H1 (cell line): ENCODE data around the gene CLCN5.

ENCODE experiments used
- EP300 ChIP-seq, 2 experiments: IDR thresholded peaks; 1 replicate in 1 of 2; 2 replicates in 1 of 2; pipeline ENCODE4 v1.6.1; 2011 to 2012; ENCODE audit warnings: low read depth in 2 of 2, low read length in 2 of 2, mild to moderate bottlenecking in 2 of 2, borderline replicate concordance in 1 of 2, inconsistent platforms in 1 of 2, moderate library complexity in 1 of 2
- EZH2 ChIP-seq: fragments of 200-600 bp; sonication (generic); IDR thresholded peaks from 2 replicates; pipeline ENCODE4 v1.7.1; 2012; ENCODE audit warnings: low read depth, mild to moderate bottlenecking, moderate library complexity, low read length, inconsistent platforms; ENCODE audit not compliant: severe bottlenecking
- MAX ChIP-seq: IDR thresholded peaks from 2 replicates; pipeline ENCODE4 v1.6.1; 2012; ENCODE audit warnings: inconsistent platforms
- POLR2A ChIP-seq, 2 experiments: IDR thresholded peaks; 1 replicate in 1 of 2; 2 replicates in 1 of 2; pipeline ENCODE4 v1.6.1; 2011; ENCODE audit warnings: low read depth in 2 of 2, low read length in 2 of 2, mild to moderate bottlenecking in 2 of 2; ENCODE audit errors: control extremely low read depth in 1 of 2
- POLR2AphosphoS5 ChIP-seq: IDR thresholded peaks from 2 replicates; pipeline ENCODE4 v1.6.1; 2011; ENCODE audit warnings: low read depth, low read length
- SAP30 ChIP-seq: fragments of 300-600 bp; sonication (generic); IDR thresholded peaks from 2 replicates; pipeline ENCODE4 v1.7.1; 2012; ENCODE audit warnings: low read length, moderate library complexity, mild to moderate bottlenecking, inconsistent platforms; ENCODE audit not compliant: insufficient read depth, insufficient replicate concordance
- SP2 ChIP-seq: IDR thresholded peaks from 2 replicates; pipeline ENCODE4 v1.6.1; 2012; ENCODE audit warnings: mild to moderate bottlenecking, low read length, inconsistent platforms
- SUZ12 ChIP-seq: fragments of 200-600 bp; sonication (generic); IDR thresholded peaks from 2 replicates; pipeline ENCODE4 v1.6.1; 2012; ENCODE audit warnings: mild to moderate bottlenecking, inconsistent platforms, low read length, moderate library complexity, mixed read lengths
- TEAD4 ChIP-seq: IDR thresholded peaks from 2 replicates; pipeline ENCODE4 v1.6.1; 2012; ENCODE audit warnings: low read depth, low read length, inconsistent platforms, mixed read lengths
- ZNF274 ChIP-seq: IDR thresholded peaks from 2 replicates; pipeline ENCODE4 v1.7.0; 2012; ENCODE audit warnings: low read length, borderline replicate concordance; ENCODE audit errors: extremely low read depth
- TF ChIP-seq, protein P1 (sequence below), 3 experiments: IDR thresholded peaks; 1 replicate in 2 of 3; 2 replicates in 1 of 3; pipeline versions ENCODE4 v1.5.1 to v1.6.1; 2011; ENCODE audit warnings: low read length in 3 of 3, mild to moderate bottlenecking in 3 of 3, inconsistent platforms in 2 of 3, low read depth in 1 of 3, moderate library complexity in 1 of 3; ENCODE audit not compliant: insufficient read depth in 1 of 3; ENCODE audit errors: control extremely low read depth in 1 of 3

DNA sequence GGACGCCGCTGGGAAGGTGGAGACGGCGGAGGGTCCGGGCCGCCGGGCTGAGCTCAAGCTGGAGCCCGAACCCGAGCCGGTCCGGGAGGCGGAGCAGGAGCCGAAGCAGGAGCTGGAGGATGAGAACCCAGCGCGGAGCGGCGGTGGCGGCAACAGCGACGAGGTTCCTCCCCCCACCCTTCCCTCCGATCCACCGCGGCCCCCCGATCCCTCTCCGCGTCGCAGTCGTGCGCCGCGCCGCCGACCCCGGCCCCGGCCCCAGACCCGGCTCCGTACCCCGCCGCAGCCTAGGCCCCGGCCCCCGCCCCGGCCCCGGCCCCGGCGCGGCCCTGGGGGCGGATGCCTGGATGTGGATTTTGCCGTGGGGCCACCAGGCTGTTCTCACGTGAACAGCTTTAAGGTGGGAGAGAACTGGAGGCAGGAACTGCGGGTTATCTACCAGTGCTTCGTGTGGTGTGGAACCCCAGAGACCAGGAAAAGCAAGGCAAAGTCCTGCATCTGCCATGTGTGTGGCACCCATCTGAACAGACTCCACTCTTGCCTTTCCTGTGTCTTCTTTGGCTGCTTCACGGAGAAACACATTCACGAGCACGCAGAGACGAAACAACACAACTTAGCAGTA, 42.6 kb upstream of the CLCN5 start:
- TF ChIP-seq MAX (no peak), POLR2A (IDR thresholded peaks at IDR 0.05; ENCODE audit: control extremely low read depth in 1 of 2, low read depth in 2 of 2, low read length in 2 of 2) (no peak), SAP30 (no peak), ZNF274 (no peak), EP300 (IDR thresholded peaks at IDR 0.05; ENCODE audit: borderline replicate concordance in 1 of 2, low read depth in 2 of 2, low read length in 2 of 2) (no peak), EZH2 (no peak), SP2 (no peak), SUZ12 (no peak), TEAD4 (no peak), POLR2AphosphoS5 (no peak)
- TF ChIP-seq, protein P1, sequence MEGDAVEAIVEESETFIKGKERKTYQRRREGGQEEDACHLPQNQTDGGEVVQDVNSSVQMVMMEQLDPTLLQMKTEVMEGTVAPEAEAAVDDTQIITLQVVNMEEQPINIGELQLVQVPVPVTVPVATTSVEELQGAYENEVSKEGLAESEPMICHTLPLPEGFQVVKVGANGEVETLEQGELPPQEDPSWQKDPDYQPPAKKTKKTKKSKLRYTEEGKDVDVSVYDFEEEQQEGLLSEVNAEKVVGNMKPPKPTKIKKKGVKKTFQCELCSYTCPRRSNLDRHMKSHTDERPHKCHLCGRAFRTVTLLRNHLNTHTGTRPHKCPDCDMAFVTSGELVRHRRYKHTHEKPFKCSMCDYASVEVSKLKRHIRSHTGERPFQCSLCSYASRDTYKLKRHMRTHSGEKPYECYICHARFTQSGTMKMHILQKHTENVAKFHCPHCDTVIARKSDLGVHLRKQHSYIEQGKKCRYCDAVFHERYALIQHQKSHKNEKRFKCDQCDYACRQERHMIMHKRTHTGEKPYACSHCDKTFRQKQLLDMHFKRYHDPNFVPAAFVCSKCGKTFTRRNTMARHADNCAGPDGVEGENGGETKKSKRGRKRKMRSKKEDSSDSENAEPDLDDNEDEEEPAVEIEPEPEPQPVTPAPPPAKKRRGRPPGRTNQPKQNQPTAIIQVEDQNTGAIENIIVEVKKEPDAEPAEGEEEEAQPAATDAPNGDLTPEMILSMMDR (IDR thresholded peaks at IDR 0.05; ENCODE audit: control extremely low read depth in 1 of 3, insufficient read depth in 1 of 3, low read depth in 1 of 3, low read length in 3 of 3), result no peak
